GM12872 (cell line): Measurements from ENCODE around the gene DIDO1.

Experiments used
- TF ChIP-seq, protein P1 (sequence below): IDR thresholded peaks from 3 replicates; pipeline ENCODE4 v1.5.1; 2011; ENCODE audit warnings: low read depth, mild to moderate bottlenecking, low read length, moderate library complexity; ENCODE audit not compliant: insufficient read depth

The DIDO1 gene

DNA sequence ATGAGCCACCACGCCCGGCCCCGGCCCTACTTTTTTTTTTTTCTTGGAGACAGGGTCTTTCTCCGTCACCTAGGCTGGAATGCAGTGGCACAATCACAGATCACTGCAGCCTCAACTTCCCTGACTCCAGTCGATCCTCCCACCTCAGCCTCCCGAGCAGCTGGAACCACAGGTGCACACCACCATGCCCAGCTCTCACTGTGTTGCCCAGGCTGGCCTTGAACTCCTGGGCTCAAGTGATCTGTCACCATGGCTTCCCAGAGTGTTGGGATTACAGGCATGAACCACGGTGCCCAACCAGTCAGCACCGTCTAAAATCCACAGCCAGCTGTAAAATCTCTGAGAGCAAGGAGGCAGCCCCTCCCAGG is 43.6 kb upstream of the DIDO1 start:
- TF ChIP-seq, protein P1, sequence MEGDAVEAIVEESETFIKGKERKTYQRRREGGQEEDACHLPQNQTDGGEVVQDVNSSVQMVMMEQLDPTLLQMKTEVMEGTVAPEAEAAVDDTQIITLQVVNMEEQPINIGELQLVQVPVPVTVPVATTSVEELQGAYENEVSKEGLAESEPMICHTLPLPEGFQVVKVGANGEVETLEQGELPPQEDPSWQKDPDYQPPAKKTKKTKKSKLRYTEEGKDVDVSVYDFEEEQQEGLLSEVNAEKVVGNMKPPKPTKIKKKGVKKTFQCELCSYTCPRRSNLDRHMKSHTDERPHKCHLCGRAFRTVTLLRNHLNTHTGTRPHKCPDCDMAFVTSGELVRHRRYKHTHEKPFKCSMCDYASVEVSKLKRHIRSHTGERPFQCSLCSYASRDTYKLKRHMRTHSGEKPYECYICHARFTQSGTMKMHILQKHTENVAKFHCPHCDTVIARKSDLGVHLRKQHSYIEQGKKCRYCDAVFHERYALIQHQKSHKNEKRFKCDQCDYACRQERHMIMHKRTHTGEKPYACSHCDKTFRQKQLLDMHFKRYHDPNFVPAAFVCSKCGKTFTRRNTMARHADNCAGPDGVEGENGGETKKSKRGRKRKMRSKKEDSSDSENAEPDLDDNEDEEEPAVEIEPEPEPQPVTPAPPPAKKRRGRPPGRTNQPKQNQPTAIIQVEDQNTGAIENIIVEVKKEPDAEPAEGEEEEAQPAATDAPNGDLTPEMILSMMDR = no peak

DNA sequence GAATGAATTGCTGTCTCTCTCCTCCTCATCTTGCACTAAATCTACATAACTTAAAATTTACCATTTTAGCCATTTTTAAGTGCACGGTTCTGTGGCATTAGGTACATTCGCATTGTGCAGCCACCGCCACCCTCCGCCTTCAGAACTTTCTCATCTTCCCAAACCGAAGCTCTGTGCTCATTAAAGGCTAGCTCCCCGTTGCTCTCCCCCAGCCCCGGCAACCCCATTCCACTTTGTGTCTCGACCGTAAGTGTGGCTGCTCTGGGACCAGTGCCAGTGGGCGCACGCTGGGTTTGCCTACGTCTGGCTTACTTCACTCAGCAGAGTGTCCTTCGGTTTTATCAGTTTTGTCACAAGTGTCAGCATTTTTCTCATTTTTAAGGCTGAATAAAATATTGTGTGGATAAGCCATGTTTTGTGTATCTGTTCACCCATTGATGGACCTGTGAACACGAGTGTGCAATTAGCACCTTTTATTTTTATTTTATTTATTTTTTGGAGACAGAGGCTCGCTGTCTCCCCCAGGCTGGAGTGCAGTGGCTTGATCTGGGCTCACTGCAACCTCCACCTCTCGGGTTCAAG is 43.0 kb upstream of the DIDO1 start:
- TF ChIP-seq, protein P1 = no peak

DNA sequence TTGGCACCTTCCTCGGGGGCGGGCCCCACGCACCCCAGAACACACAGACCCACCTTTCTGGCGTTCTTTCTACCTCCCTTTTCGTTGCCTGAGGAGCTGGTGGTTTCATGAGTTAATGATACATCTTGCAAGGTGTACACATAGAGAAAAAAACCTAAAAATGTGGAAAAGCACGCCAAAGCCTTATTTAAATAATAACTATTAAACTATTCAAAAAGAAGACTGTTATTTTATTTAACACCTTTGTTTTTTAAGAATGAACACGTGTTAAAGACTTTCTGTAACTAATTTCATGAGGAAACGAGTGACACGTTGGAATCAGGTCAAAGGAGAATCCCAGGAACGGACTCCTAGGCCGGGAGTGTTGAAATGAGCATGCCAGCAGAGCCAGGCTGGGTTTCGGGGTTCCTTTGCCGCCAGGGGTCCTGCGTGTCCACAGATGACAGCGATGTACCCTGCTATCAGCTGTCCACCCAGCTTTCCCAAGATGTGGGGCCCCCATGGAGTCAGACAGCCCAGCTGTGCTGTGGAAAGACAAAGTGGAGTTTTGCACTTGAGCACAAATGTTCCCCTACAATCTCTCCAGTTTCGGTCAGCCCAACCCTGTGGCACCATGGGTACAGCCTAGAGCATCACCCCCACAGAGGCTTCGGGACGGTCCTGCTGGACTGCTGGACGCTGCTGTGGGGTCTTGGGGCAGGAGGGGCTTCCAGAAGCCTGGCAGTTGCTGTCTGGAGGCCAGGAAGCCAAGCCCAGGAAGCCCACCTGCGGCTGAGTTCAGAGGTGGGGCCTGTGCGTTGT is 42.3 kb upstream of the DIDO1 start:
- TF ChIP-seq, protein P1 = no peak

DNA sequence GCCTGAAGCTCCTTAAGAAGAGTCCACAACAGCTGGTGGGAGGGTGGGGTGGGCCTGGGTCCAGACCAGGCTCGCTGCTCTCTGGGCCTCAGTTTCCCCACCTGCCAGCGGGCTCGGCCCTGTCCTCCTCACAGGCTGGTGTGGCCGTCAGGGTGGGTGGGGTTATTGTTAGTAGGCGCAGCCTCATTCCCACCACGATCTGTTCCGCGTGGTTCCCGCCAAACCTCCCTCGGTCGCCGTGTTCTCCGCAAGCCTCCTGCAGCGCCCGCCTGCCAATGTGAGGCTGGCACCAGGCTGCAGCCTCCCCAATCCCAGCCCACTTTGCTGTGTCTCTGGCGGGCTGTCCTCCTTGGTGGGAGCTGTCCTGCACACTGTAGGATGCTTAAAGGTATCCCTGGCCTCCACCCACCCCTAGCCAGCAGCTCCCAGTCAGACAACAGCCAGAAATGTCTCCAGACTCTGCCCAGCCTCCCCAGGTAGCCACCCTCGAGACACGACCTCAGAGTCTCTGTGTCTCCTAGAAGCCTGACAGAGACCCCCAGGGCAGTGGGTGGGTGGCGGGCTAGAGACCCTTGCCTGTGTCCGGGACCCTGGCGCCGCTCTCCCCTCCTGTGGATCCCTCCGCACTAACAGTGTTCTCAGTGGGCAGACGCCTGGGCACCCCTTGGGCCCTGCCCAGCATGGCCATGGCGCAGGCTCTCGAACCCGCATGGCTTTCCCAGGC is 41.5 kb upstream of the DIDO1 start:
- TF ChIP-seq, protein P1 = no peak

DNA sequence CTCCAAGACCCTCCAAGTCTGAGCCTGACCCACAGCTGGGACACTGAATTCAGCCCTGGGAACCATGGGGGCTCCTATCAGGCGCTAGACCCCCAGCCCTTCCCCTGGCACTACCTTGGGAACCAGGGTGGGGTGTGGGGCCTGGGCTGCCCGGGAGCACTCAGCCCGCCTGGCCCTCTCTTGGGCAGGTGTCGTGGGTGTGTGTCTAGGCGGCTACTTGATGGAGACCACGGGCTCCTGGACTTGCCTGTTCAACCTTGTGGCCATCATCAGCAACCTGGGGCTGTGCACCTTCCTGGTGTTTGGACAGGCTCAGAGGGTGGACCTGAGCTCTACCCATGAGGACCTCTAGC is 40.8 kb upstream of the DIDO1 start:
- TF ChIP-seq, protein P1 = no peak

DNA sequence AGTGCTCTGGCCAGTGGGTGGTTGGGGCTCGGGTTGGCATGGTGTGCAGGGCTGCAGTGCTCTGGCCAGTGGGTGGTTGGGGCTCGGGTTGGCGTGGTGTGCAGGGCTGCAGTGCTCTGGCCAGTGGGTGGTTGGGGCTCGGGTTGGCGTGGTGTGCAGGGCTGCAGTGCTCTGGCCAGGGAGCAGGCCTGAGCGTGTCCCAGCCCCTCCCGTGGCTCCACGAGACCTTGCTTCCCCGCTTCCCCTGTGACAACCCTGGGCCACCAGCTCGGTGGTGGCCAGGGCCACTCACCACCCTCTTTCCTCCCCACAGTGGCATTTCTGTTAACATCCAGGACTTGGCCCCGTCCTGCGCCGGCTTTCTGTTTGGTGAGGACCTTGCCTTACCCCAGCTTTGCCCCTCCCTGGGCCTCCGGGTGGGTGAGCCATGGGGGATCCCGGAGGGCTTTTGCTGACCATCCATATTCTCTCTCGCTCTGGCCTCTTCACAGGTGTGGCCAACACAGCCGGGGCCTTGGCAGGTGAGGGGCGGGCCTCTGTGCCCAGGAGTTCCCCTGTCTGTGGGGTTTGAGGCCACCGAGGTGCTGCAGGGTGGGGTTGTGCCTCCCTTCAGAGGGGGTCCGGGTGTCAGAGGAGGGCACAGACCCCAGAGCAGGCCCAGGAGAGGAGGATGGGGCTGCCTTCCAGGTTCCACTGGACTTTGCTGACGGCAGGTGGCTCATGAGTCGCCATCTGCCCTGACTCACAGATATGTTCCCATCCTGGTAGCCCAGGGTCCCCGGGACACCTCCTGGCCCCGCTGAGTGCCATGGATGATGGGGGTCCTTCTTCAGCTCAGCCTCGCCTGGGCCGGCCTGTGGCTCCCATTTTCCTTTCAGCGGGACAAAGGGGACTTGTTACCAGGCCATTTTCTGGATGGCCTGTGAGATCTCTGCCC is 40.2 kb upstream of the DIDO1 start:
- TF ChIP-seq, protein P1 = no peak
